A549 treated with GW870086 at 1 μM for 4 hours (cell line): Measurements from ENCODE around the gene OCEL1. TPM values are rescaled to one million over a fixed set of nuclear protein-coding genes. Genes with fewer than 3 reads are reported as not detected.

ENCODE experiments used
- total RNA-seq: library from RNA; stranded (reverse); fragments of 200-300 nt; extraction: Qiagen RNA extraction; gene quantifications from 5 replicates; pipeline ENCODE4 v1.2.3, GENCODE V29; 2022; ENCODE audit warnings: low read depth

Gene OCEL1, protein sequence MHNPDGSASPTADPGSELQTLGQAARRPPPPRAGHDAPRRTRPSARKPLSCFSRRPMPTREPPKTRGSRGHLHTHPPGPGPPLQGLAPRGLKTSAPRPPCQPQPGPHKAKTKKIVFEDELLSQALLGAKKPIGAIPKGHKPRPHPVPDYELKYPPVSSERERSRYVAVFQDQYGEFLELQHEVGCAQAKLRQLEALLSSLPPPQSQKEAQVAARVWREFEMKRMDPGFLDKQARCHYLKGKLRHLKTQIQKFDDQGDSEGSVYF
- 7.8 to 12.5 TPM (median 11.7 TPM) in 5 replicates for total RNA-seq

GRCh38 chr19:17226002-17226933 lies at the start of gene OCEL1:
OCEL1 (plus strand) TSS chr19:17226226; CDS start chr19:17226248, 22 bp downstream.

DNA sequence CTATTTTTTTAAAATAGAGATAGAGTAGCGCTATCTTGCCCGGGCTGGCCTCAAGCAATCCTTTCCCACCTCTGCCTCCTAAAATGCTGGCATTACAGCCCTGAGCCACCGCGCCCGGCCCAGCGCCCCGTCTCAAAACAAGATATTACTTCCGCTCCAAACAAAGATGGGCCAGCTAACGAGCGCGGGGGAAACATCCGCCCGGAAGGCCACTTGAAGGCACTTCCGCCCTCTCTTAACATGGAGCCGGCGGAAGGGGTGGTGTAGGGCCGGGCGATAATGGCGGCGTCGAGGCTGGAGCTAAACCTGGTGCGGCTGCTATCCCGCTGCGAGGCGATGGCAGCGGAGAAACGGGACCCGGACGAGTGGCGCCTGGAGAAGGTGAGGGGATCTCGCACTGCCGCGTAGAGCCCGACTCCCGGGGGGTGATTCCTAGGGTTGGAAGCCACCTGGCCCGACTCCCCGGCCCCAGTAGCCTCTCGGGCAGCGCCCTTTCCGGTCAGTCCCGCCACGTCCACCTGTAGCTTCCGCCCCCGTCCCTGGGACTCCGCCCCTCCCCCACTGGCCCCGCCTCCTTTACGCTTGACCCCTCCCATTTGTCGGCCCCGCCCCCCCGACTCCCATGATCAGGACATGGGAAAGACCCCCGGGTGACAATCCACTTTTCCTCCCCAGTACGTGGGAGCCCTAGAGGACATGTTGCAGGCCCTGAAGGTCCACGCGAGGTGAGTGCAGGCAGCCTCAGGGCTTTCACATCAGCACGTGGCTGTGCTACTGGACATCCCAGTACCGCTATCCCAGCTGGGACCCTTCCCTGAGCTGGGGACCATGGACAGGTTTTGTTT lies 10.7 kb upstream of the OCEL1 start, which contains the start of gene USE1:
USE1 (plus strand) TSS at position 231 of the 845 bp plus-strand sequence; CDS start at position 280, 49 bp downstream.

GRCh38 chr19:17245535-17245984 lies 19.5 kb downstream of the OCEL1 start, which contains the start of gene NR2F6:
NR2F6 (minus strand) TSS chr19:17245919; CDS start chr19:17245220, 699 bp downstream.

GRCh38 chr19:17264641-17264979 lies 38.6 kb downstream of the OCEL1 start, which contains the start of gene USHBP1:
USHBP1 (minus strand) TSS chr19:17264745; CDS start chr19:17264299, 446 bp downstream.

GRCh38 chr19:17266975-17267788 lies 41.2 kb downstream of the OCEL1 start, which contains the start of gene BABAM1:
BABAM1 (plus strand) TSS chr19:17267443; CDS start chr19:17268807, 1,364 bp downstream.

Other genes with a start within 250 kb of the OCEL1 start
- gene CPAMD8, start 199.4 kb upstream of the OCEL1 start, total RNA-seq = 0.07 to 0.27 TPM (median 0.09 TPM) in 4 of 5 replicates, not detected in the other
- gene HAUS8, start 150.8 kb upstream of the OCEL1 start, total RNA-seq = 11.0 to 14.2 TPM (median 14.0 TPM) in 5 replicates
- 30.5 to 40.5 TPM (median 38.3 TPM) in 5 replicates for gene MYO9B, start 150.4 kb upstream of the OCEL1 start, total RNA-seq
- gene USE1, start 10.9 kb upstream of the OCEL1 start, total RNA-seq = 14.1 to 17.1 TPM (median 16.2 TPM) in 5 replicates
- gene NR2F6, start 19.7 kb downstream of the OCEL1 start, total RNA-seq = 34.3 to 67.1 TPM (median 61.8 TPM) in 5 replicates
- not detected in 5 replicates for gene USHBP1, start 38.5 kb downstream of the OCEL1 start, total RNA-seq
- 59.7 to 68.1 TPM (median 61.7 TPM) in 5 replicates for gene BABAM1, start 41.2 kb downstream of the OCEL1 start, total RNA-seq
- gene ANKLE1, start 55.7 kb downstream of the OCEL1 start, total RNA-seq = 0.27 to 0.64 TPM (median 0.52 TPM) in 5 replicates
- 2.2 to 3.4 TPM (median 3.0 TPM) in 5 replicates for gene ABHD8, start 77.2 kb downstream of the OCEL1 start, total RNA-seq
- gene MRPL34, start 79.6 kb downstream of the OCEL1 start, total RNA-seq = 63.3 to 93.7 TPM (median 79.5 TPM) in 5 replicates
- gene DDA1, start 83.3 kb downstream of the OCEL1 start, total RNA-seq = 52.0 to 61.8 TPM (median 60.6 TPM) in 5 replicates
- 2.2 to 4.0 TPM (median 3.5 TPM) in 5 replicates for gene ANO8, start 108.6 kb downstream of the OCEL1 start, total RNA-seq
- gene GTPBP3, start 111.3 kb downstream of the OCEL1 start, total RNA-seq = 15.2 to 22.9 TPM (median 21.2 TPM) in 5 replicates
- gene PLVAP, start 151.1 kb downstream of the OCEL1 start, total RNA-seq = not detected in 5 replicates
- not detected in 5 replicates for gene CCDC194, start 168.0 kb downstream of the OCEL1 start, total RNA-seq
- gene BST2, start 179.4 kb downstream of the OCEL1 start, total RNA-seq = 0.21 to 0.39 TPM (median 0.29 TPM) in 3 of 5 replicates, not detected in the others
- gene MVB12A, start 193.8 kb downstream of the OCEL1 start, total RNA-seq = 30.6 to 41.6 TPM (median 40.0 TPM) in 5 replicates
- gene TMEM221, start 222.4 kb downstream of the OCEL1 start, total RNA-seq = 0.26 to 0.79 TPM (median 0.68 TPM) in 5 replicates
- gene NXNL1, start 234.7 kb downstream of the OCEL1 start, total RNA-seq = not detected in 5 replicates
- gene SLC27A1, start 244.3 kb downstream of the OCEL1 start, total RNA-seq = 2.0 to 3.2 TPM (median 2.6 TPM) in 5 replicates